GM21529 (cell line): ENCODE results near the gene CACNA1B.

Source experiments
- ATAC-seq: cut with Tn5 transposase; IDR thresholded peaks from one replicate; pipeline ENCODE4 v1.9.1; 2021; ENCODE audit not compliant: unreplicated experiment

CACNA1B gene

DNA sequence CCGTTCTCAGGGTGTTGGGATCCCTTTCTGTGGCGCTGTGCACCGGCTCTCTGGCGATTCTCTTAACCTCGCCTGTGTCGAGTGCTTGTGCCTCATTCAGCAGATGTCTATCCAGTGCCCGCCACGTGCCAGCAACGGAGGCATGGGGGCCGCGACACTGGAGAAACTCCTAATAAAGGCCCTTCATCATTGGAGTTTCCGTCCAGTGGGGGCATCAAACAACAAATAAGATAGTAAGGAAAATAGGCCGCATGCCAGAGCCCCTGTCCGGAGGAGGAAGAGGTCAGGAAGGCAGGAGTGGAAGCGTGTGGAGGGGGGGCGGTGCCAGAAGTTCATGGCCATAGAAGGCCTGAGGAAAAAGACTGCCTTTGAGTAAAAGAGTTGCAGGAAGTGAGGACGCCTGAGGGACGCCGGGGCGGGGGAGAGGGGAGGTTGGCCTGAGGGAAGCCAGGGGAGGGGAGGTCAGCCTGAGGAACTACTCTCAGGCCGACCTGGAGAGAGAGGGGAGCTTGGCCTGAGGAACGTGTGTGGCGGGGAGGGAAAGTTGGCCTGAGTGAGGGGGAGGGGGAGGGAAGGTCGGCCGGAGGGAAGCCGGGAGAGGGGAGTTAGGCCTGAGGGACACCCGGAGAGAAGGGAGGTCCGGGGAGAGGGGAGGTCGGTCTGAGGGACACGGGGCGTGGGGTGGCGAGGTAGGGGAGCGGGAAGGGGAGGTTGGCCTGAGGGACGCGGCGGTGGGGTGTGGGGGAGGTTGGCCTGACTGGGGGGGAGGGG is 82.2 kb downstream of the CACNA1B start:
- ATAC-seq, result no peak

GRCh38 chr9:137960496-137960895 is 82.9 kb downstream of the CACNA1B start:
- no peak for ATAC-seq

GRCh38 chr9:137963525-137963924 is 85.9 kb downstream of the CACNA1B start:
- ATAC-seq, result no peak

DNA sequence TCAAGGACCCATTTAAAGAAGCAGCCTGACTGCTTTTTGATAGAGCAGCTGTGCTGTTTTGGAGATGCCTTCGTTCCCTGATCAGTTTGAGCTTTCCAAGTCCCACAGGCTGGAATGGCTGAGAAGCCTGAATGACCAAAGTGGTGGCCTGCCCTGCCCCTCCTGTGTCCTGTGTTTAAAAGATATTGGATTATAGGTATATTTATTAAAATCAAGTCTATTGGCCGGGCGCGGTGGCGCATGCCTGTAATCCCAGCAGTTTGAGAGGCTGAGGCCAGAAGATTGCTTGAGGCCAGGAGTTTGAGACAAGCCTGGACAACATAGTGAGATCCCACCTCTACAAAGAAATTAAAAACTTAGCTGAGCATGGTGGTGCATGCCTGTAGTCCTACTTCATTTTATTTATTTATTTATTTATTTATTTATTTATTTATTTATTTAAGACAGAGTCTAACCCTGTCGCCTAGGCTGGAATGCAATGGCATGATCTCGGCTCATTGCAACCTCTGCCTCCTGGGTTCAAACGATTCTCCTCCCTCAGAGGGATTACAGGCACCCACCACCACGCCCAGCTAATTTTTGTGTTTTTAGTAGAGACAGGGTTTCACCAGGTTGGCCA is 87.7 kb downstream of the CACNA1B start:
- ATAC-seq, result no peak

DNA sequence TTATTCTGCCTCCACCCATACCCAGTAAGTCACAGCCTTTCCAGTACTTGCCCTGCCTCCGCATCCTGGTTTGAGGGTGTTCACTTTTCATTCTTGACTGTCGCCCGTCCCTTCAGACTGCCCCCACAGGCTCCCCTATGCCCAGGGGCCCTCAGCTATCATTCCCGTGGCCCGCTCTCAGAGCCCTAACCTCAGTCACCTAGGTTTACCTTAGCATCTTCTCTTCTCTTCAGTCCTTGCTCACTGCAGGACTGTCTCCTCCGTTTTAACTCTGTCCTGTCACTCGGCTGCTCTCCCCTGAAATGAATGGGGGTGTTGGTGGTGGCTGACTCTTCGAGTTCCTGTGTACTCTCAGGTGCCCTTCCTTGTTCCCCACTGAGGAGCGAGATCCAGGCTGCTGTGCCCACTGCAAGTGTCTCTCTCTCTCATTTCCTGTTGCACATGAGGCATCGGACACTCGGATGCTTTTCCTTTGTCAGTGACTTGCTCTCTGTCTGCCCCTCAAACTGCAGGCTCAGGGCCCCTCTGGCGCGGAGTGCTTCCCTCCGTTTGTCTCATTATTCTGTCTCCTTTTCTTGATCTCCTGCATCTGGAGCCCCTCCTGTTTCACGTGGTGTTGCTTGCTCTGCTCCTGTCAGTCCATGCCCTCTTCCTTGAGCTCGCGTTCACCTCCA is 89.8 kb downstream of the CACNA1B start:
- no peak for ATAC-seq

DNA sequence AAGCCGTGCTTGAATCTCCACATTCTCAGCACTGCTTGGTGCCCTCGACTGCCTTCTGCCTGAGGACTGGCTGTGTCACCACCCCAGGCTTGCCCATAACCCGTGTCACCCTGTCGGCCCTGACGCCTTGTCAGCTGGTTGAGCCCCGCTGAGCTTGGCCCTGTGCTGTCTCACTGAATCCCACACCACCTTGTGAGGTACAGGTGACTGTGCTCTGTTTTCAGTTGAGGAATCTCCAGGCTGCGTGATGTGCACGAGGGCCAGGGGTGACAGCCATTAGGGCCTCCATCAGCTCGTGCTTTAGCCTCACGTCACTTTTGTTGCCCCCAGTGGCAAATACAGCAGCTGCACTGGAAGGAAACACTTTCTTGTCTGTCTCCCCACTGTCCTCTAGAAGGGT is 90.7 kb downstream of the CACNA1B start:
- ATAC-seq, result no peak

- no peak for ATAC-seq
These were observed 91.4 kb downstream of the CACNA1B start for GRCh38 chr9:137969008-137969407.

DNA sequence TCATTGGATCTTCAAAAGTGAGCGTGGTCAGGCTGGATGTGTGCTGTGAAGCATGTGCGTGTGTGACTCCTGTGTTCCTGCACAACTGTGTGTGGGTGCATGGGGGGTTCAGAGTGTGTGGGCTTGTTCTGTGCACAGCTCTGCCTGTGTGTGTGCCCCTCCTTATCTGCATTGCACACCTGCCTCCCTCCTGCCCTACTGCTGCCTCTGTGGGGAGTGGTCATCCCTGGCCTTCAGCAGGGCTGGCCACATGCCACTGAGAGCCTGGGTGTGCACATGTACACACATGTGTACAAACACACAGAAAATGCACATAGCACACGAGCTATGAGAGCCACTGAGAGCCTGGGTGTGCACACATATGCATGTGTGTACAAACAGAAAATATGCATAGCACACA is 92.1 kb downstream of the CACNA1B start:
- ATAC-seq, result no peak

DNA sequence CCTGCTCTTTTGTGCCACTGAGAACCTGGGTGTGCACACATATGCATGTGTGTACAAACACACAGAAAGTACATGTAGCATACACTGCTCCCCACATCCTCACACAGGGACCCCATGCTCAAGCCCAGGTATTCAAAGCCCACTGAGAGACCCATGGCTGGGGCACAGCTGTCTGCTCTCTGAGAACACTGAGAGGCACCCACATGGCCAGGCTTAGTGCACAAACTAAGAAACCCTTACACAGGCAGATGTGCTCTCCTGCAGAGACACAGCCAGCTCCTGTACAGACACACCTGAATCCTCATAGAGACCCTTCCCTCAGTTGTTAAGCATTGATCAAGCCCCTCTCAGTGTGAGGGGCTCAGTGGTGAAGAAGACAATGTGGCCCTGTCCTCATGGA is 92.5 kb downstream of the CACNA1B start:
- ATAC-seq, result no peak

DNA sequence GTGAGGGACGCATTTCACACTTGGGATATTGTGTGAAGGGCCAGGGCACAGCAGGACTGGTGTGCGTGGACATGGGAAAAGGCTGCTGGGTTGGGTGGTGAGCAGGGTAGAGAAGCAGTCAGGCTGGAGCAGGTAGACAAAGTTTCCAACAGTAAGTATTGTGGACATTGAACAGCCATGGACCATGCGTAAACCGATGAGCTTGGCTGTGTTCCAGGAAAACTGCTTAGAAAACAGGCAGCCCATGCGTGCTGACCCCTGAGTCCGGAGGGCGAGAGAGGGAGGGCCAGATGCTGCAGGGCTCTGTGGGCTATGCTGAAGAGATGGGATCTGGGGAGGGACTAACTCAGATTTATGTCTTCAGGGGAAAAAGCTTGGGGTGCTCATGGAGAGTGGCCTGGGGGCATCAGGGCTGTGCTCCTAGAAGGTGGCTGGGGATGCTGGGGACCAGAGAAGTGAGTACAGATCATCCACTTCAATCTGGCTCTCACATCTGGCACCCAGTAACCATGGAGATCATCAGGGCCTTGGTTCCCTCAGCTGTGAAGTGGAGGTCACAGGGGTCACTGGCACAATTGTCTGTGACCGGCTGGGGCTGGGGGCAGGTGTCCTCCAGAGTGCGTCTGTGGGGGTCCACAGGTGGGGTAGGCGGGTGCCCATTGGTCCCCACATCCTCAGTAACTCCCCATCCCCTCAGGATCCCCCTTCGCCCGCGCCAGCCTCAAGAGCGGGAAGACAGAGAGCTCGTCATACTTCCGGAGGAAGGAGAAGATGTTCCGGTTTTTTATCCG is 93.3 kb downstream of the CACNA1B start:
- no peak for ATAC-seq

DNA sequence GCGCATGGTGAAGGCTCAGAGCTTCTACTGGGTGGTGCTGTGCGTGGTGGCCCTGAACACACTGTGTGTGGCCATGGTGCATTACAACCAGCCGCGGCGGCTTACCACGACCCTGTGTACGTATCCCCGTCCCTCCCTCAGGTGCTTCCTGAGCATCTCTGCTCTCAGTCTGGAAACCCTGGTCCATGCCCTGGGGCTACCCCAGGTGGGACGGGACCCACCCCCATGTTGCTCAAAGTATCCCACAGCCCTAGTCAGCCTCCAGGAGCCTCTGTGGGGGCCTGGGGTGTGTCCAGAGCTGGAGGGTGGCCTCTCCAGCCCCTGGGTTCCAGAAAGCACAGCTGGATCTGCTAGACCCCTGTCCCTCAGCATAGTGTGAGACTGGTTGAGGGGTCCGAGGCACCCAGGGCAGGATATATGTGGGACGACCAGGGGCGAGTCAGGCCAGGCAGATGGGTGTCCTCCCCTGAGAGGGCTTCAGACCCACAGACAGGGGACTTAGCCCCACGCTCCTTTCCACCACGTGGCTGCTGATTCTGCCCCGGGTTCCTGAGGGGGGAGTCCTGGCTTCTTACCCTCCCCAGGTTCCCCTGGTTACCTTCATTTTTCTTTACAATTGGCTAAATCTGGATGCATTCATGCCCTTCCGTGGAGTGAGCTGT is 94.0 kb downstream of the CACNA1B start:
- ATAC-seq, result no peak

DNA sequence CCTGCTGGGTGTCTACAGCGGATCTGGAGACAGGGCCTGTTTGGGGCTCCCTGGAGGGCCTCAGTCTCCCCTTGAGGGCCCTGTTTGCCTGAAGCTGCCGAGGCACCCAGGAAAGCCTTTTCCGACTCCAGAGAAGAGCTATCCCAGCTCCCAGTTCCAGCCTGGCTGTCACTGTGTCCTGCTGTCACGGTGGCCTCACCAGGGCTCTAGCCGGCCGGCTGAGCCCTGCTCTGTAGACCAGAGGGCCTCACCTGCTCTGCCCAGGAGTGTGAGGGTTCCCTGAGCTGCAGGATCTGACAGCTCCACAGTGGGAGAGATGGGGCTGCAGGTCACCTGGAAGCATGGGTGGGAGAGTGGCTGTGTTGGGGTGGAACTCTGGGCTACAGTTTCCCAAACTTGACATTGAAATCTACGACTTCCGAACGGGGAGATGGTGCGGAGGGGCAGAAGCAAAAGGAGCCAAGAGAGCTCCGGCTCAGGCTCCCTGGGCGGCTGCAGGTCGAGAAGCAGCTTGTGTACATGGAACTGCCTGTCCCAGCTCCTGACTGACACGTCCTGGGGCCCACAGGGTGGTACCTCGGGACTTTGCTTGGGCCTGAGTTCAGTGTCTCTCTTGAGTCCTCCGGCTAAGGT is 94.9 kb downstream of the CACNA1B start:
- no peak for ATAC-seq

DNA sequence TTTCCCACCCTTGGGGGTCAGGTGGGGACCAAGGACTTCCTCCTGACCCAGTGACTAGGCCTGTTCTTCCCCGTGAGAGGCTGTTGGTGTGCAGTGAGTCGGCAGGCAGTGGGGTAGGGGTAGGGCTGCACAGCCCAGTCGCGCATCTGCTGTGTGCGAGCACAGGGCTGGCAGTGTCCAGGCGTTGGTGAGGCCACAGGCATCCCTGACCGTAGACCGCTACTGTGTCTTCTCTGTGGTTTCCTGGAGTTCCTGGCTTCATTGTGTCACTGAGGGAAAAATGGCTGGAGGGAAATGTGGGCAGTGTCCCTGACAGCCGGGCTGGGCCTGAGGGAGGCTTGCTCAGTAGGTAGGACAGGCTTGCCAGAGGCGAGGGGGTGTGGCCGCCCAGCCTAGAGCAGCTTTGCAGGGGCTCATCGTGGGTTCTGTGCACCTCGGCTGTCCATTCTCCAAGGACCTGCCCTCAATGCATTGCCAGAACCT is 95.4 kb downstream of the CACNA1B start:
- no peak for ATAC-seq

- ATAC-seq, result no peak
These were observed 96.3 kb downstream of the CACNA1B start for GRCh38 chr9:137973829-137974416.

GRCh38 chr9:137974746-137975526 is 97.4 kb downstream of the CACNA1B start:
- ATAC-seq, result no peak

- ATAC-seq, result no peak
These were observed 97.9 kb downstream of the CACNA1B start for GRCh38 chr9:137975527-137975913.

GRCh38 chr9:137975936-137976565 is 98.5 kb downstream of the CACNA1B start:
- no peak for ATAC-seq

- no peak for ATAC-seq
These were observed 100.1 kb downstream of the CACNA1B start for GRCh38 chr9:137977571-137978261.
